Common myeloid progenitor, CD34-positive (primary cell): ENCODE measurements around the gene TPD52L3.

Experiments
- CTCF ChIA-PET: fragments of 350-600 bp; sonication (Branson Sonifier 250); formaldehyde crosslinking; loops from one replicate; lab custom pipeline; 2021; ENCODE audit warnings: antibody characterized with exemption; lab: Charles Lee
- POLR2A ChIA-PET: fragments of 350-600 bp; sonication (Branson Sonifier 250); formaldehyde crosslinking; loops from one replicate; lab custom pipeline; 2021; ENCODE audit warnings: antibody characterized with exemption; lab: Charles Lee
- DNase-seq, 3 donors: peaks; one replicate each; pipeline versions ENCODE4 v3.0.0 to v3.0.0-alpha.2; 2013
- H3K27ac ChIP-seq, 2 experiments: 1 replicate in 1 of 2; 2 replicates in 1 of 2; pipeline ENCODE4 v1.7.0; 2013; ENCODE audit warnings: inconsistent platforms in 2 of 2, low read length in 2 of 2, mild to moderate bottlenecking in 2 of 2, low read depth in 1 of 2, moderate library complexity in 1 of 2; ENCODE audit not compliant: severe bottlenecking in 2 of 2, insufficient read depth in 1 of 2, poor library complexity in 1 of 2
- H3K27me3 ChIP-seq, 5 experiments: replicated peaks in 2 of 5; 1 replicate in 3 of 5; 2 replicates in 2 of 5; pipeline versions ENCODE4 v1.6.1 to v1.7.0; 2013; ENCODE audit warnings: low read length in 4 of 5, mild to moderate bottlenecking in 2 of 5, moderate library complexity in 2 of 5, inconsistent platforms in 1 of 5; ENCODE audit not compliant: insufficient read depth in 5 of 5, control insufficient read depth in 4 of 5
- H3K36me3 ChIP-seq, 4 experiments: 1 replicate in 2 of 4; 2 replicates in 2 of 4; pipeline versions ENCODE4 v1.6.1 to v1.7.0; 2013; ENCODE audit warnings: low read length in 3 of 4, control low read depth in 1 of 4, mild to moderate bottlenecking in 1 of 4; ENCODE audit not compliant: control insufficient read depth in 4 of 4, insufficient read depth in 4 of 4
- H3K4me1 ChIP-seq, 4 experiments: 1 replicate in 3 of 4; 2 replicates in 1 of 4; pipeline versions ENCODE4 v1.6.1 to v1.7.1; 2013; ENCODE audit warnings: low read length in 3 of 4, mild to moderate bottlenecking in 3 of 4, control low read depth in 1 of 4, inconsistent platforms in 1 of 4, moderate library complexity in 1 of 4; ENCODE audit not compliant: control insufficient read depth in 4 of 4, insufficient read depth in 4 of 4; ENCODE audit errors: control extremely low read depth in 1 of 4
- H3K4me3 ChIP-seq, 7 experiments: 1 replicate in 4 of 7; 2 replicates in 3 of 7; pipeline versions ENCODE4 v1.5.1 to v1.7.0; 2013; ENCODE audit warnings: mild to moderate bottlenecking in 7 of 7, low read length in 6 of 7, moderate library complexity in 6 of 7, inconsistent platforms in 2 of 7, low read depth in 2 of 7, control low read depth in 1 of 7; ENCODE audit not compliant: insufficient read depth in 4 of 7, control insufficient read depth in 1 of 7; ENCODE audit errors: extremely low read depth in 1 of 7
- H3K9me3 ChIP-seq, 5 experiments: 1 replicate in 4 of 5; 2 replicates in 1 of 5; pipeline versions ENCODE4 v1.6.1 to v1.7.1; 2013; ENCODE audit warnings: low read length in 4 of 5, mild to moderate bottlenecking in 2 of 5, inconsistent platforms in 1 of 5, low read depth in 1 of 5, moderate library complexity in 1 of 5; ENCODE audit not compliant: control insufficient read depth in 4 of 5, insufficient read depth in 2 of 5; ENCODE audit errors: control extremely low read depth in 1 of 5
- WGBS: methylation state at CpG from one replicate; pipeline ENCODE4 v1.1.5; 2013; ENCODE audit not compliant: insufficient coverage; 5-methylcytosine and 5-hydroxymethylcytosine counted together

Gene TPD52L3

GRCh38 chr9:6330958-6331634 is 2.9 kb downstream of the TPD52L3 start:
- CTCF ChIA-PET, result no interaction called here
- WGBS, result 86% methylated on average over 1 of the region's 4 CpGs
- POLR2A ChIA-PET, result no interaction called here
- Histone ChIP-seq H3K36me3 (no peaks in the 10 kb centered on the region), H3K27ac (no peak overlapping the region), H3K4me1 (no peaks in the 10 kb centered on the region), H3K4me3 (no peak overlapping the region), H3K9me3 (peaks cover 2 to 8% (median 5%) of the 10 kb centered on the region in 5 experiments), H3K27me3 (peaks cover 0 to 1% (median 0%) of the 10 kb centered on the region in 5 experiments)
- no peak for DNase-seq

- ChIA-PET CTCF (no interaction called here), POLR2A (no interaction called here)
- Histone ChIP-seq H3K4me3 (no peak overlapping the region), H3K27me3 (peaks cover 0 to 1% (median 0%) of the 10 kb centered on the region in 5 experiments), H3K4me1 (no peaks in the 10 kb centered on the region), H3K27ac (no peak overlapping the region), H3K9me3 (peaks cover 0 to 9% (median 5%) of the 10 kb centered on the region in 5 experiments), H3K36me3 (no peaks in the 10 kb centered on the region)
- DNase-seq, result no peak
These were observed 6.1 kb downstream of the TPD52L3 start for GRCh38 chr9:6334305-6334704.

GRCh38 chr9:6348766-6349165 is 20.6 kb downstream of the TPD52L3 start:
- WGBS, result 100% methylated on average over 1 of the region's 3 CpGs
- Histone ChIP-seq H3K36me3 (no peaks in the 10 kb centered on the region), H3K4me1 (no peaks in the 10 kb centered on the region), H3K9me3 (no peaks in the 10 kb centered on the region), H3K27me3 (peaks cover 0 to 10% (median 4%) of the 10 kb centered on the region in 5 experiments), H3K4me3 (no peak overlapping the region), H3K27ac (no peak overlapping the region)
- CTCF ChIA-PET, result interaction anchor here (1.2 kb wide), 2 partner anchors 10 to 242 kb away, joined by 3 read pairs; no protein-coding TSS in a partner anchor
- no peak for DNase-seq
- POLR2A ChIA-PET, result no interaction called here

GRCh38 chr9:6351737-6352136 is 23.6 kb downstream of the TPD52L3 start:
- Histone ChIP-seq H3K27ac (no peak overlapping the region), H3K27me3 (peaks cover 0 to 10% (median 4%) of the 10 kb centered on the region in 5 experiments), H3K4me1 (no peaks in the 10 kb centered on the region), H3K9me3 (no peaks in the 10 kb centered on the region), H3K36me3 (no peaks in the 10 kb centered on the region), H3K4me3 (no peak overlapping the region)
- ChIA-PET CTCF (interaction anchor here (1.0 to 9.9 kb wide), 4 partner anchors 9 to 297 kb away, joined by 3 to 114 read pairs (median 3); no protein-coding TSS in a partner anchor), POLR2A (no interaction called here)
- DNase-seq, result no peak

- H3K27me3 ChIP-seq, result peaks cover 0 to 10% (median 4%) of the 10 kb centered on the region in 5 experiments
- WGBS, result 33% methylated on average over 1 of the region's 3 CpGs
- ChIA-PET POLR2A (no interaction called here), CTCF (interaction anchor here (0.6 to 9.9 kb wide), 13 partner anchors 10 to 385 kb away, joined by 3 to 114 read pairs (median 4); partner anchors contain the start of genes TPD52L3 and UHRF2)
- H3K4me3 ChIP-seq, result no peak overlapping the region
- no peak overlapping the region for H3K27ac ChIP-seq
- no peaks in the 10 kb centered on the region for H3K9me3 ChIP-seq
- no peaks in the 10 kb centered on the region for H3K4me1 ChIP-seq
- no peaks in the 10 kb centered on the region for H3K36me3 ChIP-seq
- DNase-seq, result peak; percentile 58 to 82 (median 80)
These were observed 26.0 kb downstream of the TPD52L3 start for GRCh38 chr9:6354072-6354686.

GRCh38 chr9:6355728-6356127 is 27.6 kb downstream of the TPD52L3 start:
- Histone ChIP-seq H3K27ac (no peak overlapping the region), H3K36me3 (no peaks in the 10 kb centered on the region)
- DNase-seq, result no peak

GRCh38 chr9:6356441-6356840 is 28.3 kb downstream of the TPD52L3 start:
- ChIA-PET POLR2A (no interaction called here), CTCF (interaction anchor here (1.2 to 9.9 kb wide), 3 partner anchors 10 to 212 kb away, joined by 3 to 114 read pairs (median 14); no protein-coding TSS in a partner anchor)
- H3K4me3 ChIP-seq, result no peak overlapping the region
- H3K27me3 ChIP-seq, result peaks cover 0 to 3% (median 0%) of the 10 kb centered on the region in 5 experiments
- no peak for DNase-seq
- H3K27ac ChIP-seq, result no peak overlapping the region
- 100% methylated on average over 1 of the region's 1 CpG for WGBS
- no peaks in the 10 kb centered on the region for H3K36me3 ChIP-seq
- no peaks in the 10 kb centered on the region for H3K9me3 ChIP-seq
- H3K4me1 ChIP-seq, result no peaks in the 10 kb centered on the region

More at GRCh38 chr9:6355728-6356127, 27.6 kb downstream of the TPD52L3 start:
- Histone ChIP-seq H3K9me3 (no peaks in the 10 kb centered on the region), H3K4me1 (no peaks in the 10 kb centered on the region), H3K27me3 (peaks cover 0 to 3% (median 0%) of the 10 kb centered on the region in 5 experiments), H3K4me3 (no peak overlapping the region)
- ChIA-PET CTCF (interaction anchor here (0.6 to 9.9 kb wide), 9 partner anchors 9 to 472 kb away, joined by 3 to 114 read pairs (median 5); no protein-coding TSS in a partner anchor), POLR2A (no interaction called here)
- 100% methylated on average over 1 of the region's 2 CpGs for WGBS
